ENCODE data around the gene KCNMA1. TPM values are rescaled to one million over a fixed set of nuclear protein-coding genes. Genes with fewer than 3 reads are reported as not detected.

Gene KCNMA1
- total RNA-seq, 2 donors from 2014 or later, result 5.9 to 9.3 TPM

DNA sequence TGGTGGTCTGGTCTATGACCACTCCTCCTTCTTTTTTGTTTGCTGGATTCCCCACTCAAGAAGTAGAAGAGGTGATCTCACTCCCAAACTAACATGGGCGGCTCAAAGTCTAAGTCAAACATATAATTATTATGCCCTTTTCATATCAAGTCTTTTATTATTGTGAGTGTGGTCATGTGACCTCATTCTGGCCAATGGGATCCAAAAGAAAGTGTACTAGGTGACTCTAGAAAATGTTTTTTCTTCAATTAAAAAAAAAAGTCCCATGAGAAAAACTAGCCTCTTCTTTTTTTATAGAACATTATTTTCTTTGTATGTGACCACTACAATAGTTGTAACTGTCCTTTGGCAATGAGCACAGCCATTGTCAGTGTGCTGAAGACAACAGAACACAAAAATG is 772.7 kb downstream of the KCNMA1 start:
- Histone ChIP-seq H3K27me3 (no peaks in the 10 kb centered on the region), H3K9me3 (no peaks in the 10 kb centered on the region), H3K36me3 (replicated peaks in 1 of 2; ENCODE audit: insufficient read depth in 1 of 2, low read depth in 2 of 2) (no peaks in the 10 kb centered on the region), H3K27ac (no peak overlapping the region), H3K4me3 (no peak overlapping the region), H3K4me1 (peaks cover 10% of the 10 kb centered on the region)
- TF ChIP-seq POLR2A (IDR thresholded peaks at IDR 0.05), result no peak
- TF ChIP-seq, protein P1, sequence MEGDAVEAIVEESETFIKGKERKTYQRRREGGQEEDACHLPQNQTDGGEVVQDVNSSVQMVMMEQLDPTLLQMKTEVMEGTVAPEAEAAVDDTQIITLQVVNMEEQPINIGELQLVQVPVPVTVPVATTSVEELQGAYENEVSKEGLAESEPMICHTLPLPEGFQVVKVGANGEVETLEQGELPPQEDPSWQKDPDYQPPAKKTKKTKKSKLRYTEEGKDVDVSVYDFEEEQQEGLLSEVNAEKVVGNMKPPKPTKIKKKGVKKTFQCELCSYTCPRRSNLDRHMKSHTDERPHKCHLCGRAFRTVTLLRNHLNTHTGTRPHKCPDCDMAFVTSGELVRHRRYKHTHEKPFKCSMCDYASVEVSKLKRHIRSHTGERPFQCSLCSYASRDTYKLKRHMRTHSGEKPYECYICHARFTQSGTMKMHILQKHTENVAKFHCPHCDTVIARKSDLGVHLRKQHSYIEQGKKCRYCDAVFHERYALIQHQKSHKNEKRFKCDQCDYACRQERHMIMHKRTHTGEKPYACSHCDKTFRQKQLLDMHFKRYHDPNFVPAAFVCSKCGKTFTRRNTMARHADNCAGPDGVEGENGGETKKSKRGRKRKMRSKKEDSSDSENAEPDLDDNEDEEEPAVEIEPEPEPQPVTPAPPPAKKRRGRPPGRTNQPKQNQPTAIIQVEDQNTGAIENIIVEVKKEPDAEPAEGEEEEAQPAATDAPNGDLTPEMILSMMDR (IDR thresholded peaks at IDR 0.05), result no peak
- ATAC-seq (no peak), DNase-seq (no peak)
- intact Hi-C loops (cut with DNase I), result no loop called here
- 85 to 87% methylated on average over 1 of the region's 1 CpG for WGBS, 2 donors

DNA sequence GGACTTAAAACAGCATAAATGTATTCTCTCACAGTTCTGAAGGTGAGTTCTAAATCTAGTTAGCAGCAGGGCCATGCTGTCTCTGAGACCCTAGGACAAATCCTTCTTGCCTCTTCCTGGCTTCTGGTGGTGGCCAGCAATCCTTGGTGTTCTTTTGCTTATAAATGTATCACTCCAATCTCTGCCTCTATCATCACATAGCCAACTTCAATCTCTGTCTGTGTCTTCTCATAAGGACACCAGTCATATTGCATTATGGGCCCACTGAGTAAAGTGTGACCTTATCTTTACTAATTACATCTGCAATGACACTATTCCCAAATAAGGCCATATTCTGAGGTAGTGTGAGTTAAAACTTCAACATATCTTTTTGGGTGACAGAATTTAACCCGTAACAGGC is 778.9 kb downstream of the KCNMA1 start:
- ATAC-seq, result no peak
- DNase-seq, result no peak
- H3K27me3 ChIP-seq, result no peaks in the 10 kb centered on the region
- 92 to 95% methylated on average over 1 of the region's 1 CpG for WGBS, 2 donors
- TF ChIP-seq POLR2A (IDR thresholded peaks at IDR 0.05), result no peak
- TF ChIP-seq, protein P1 (IDR thresholded peaks at IDR 0.05), result no peak
- no peak overlapping the region for H3K27ac ChIP-seq
- H3K9me3 ChIP-seq, result no peaks in the 10 kb centered on the region
- no peaks in the 10 kb centered on the region for H3K36me3 ChIP-seq (replicated peaks in 1 of 2; ENCODE audit: insufficient read depth in 1 of 2, low read depth in 2 of 2)
- no peaks in the 10 kb centered on the region for H3K4me1 ChIP-seq
- intact Hi-C loops (cut with DNase I), result no loop called here
- H3K4me3 ChIP-seq, result no peak overlapping the region

DNA sequence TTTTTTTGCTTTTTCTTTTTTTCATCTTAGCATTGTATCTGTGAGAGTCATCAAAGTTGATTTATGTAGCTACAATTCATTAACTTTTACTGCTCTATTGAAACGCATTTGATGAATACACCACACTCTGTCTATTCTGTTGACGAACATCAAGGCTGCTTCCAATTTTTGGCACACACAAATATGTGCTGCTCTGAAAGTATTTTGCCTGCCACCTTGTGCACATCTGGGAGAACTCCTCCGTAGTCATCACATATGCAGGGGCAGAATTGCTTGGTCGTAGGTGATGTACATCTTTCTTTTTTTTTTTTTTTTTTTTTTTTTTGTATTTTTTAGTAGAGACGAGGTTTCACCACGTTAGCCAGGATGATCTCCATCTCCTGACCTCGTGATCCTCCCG is 796.8 kb downstream of the KCNMA1 start:
- WGBS, 2 donors, result 87 to 88% methylated on average over 8 of the region's 8 CpGs
- TF ChIP-seq, protein P1 (IDR thresholded peaks at IDR 0.05), result no peak
- TF ChIP-seq POLR2A (IDR thresholded peaks at IDR 0.05), result no peak
- no peak overlapping the region for H3K4me3 ChIP-seq
- H3K4me1 ChIP-seq, result no peaks in the 10 kb centered on the region
- no peak for ATAC-seq
- no peaks in the 10 kb centered on the region for H3K36me3 ChIP-seq (replicated peaks in 1 of 2; ENCODE audit: insufficient read depth in 1 of 2, low read depth in 2 of 2)
- intact Hi-C loops (cut with DNase I), result no loop called here
- H3K27ac ChIP-seq, result no peak overlapping the region
- H3K27me3 ChIP-seq, result no peaks in the 10 kb centered on the region
- DNase-seq, result no peak
- no peaks in the 10 kb centered on the region for H3K9me3 ChIP-seq

DNA sequence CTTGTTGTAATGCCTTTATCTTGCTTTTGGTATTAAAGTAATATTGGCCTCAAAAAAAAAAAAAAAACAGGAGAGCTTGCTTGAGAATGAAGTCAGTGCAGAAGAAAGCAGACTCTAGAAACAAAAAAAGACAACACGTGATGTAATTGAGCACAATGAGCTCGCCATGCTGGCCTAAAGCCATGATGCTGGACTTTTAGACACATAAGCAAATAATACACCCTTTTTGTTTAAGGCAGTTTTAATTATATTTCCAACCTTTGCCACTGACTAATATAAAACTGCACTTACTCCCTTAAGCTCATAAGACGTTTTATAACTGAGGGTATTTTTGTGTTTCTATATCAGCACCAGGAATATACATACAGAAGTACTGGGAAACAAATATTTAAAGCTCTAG is 798.3 kb downstream of the KCNMA1 start:
- WGBS, 2 donors, result 39 to 43% methylated on average over 3 of the region's 3 CpGs
- TF ChIP-seq POLR2A (IDR thresholded peaks at IDR 0.05), result no peak
- no peaks in the 10 kb centered on the region for H3K27me3 ChIP-seq
- intact Hi-C loops (cut with DNase I), result no loop called here
- peak in 1 of 4 donors; percentile 7 for DNase-seq
- no peaks in the 10 kb centered on the region for H3K36me3 ChIP-seq (replicated peaks in 1 of 2; ENCODE audit: insufficient read depth in 1 of 2, low read depth in 2 of 2)
- no peak overlapping the region for H3K27ac ChIP-seq
- no peak for ATAC-seq
- no peak overlapping the region for H3K4me3 ChIP-seq
- no peaks in the 10 kb centered on the region for H3K4me1 ChIP-seq
- no peaks in the 10 kb centered on the region for H3K9me3 ChIP-seq

DNA sequence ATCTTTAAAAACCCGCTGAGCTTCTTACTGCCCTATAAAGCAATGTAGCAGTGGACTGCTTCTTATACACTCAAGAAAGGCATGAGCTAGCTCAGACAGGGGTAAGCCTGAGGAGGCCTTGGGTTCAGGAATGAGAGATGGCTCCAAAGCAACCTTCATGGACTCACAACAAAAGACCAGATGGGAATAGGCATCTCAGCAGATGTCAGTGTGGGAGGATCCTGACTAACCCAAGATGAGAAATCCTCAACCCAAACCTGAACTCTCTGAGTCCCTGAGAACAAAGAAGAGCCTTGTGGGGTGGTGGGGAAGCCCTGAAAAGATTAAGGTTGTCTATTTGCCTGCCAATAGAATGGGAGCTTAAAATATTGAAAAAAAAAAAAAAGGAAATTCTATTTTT is 807.4 kb downstream of the KCNMA1 start:
- intact Hi-C loops (cut with DNase I), result no loop called here
- WGBS, 2 donors, result 71 to 82% methylated on average over 1 of the region's 1 CpG

More for the DNA sequence above, 807.4 kb downstream of the KCNMA1 start:
- H3K27me3 ChIP-seq, result no peaks in the 10 kb centered on the region
- no peaks in the 10 kb centered on the region for H3K9me3 ChIP-seq
- H3K4me3 ChIP-seq, result no peak overlapping the region
- DNase-seq (no peak), ATAC-seq (no peak)
- no peaks in the 10 kb centered on the region for H3K4me1 ChIP-seq
- no peak overlapping the region for H3K27ac ChIP-seq
- TF ChIP-seq POLR2A (IDR thresholded peaks at IDR 0.05), result no peak
- TF ChIP-seq, protein P1 (IDR thresholded peaks at IDR 0.05), result no peak
- no peaks in the 10 kb centered on the region for H3K36me3 ChIP-seq (replicated peaks in 1 of 2; ENCODE audit: insufficient read depth in 1 of 2, low read depth in 2 of 2)
